NB4 (cell line): ENCODE results near the gene PROB1.

Source experiments
- CTCF ChIP-seq: IDR thresholded peaks from one replicate; pipeline ENCODE4 v1.5.1; 2012; ENCODE audit warnings: low read depth, low read length
- MAX ChIP-seq: IDR thresholded peaks from 2 replicates; pipeline ENCODE4 v1.6.1; 2011; ENCODE audit warnings: low read depth, low read length
- POLR2A ChIP-seq: IDR thresholded peaks from 2 replicates; pipeline ENCODE4 v1.6.1; 2011; ENCODE audit warnings: mild to moderate bottlenecking; ENCODE audit not compliant: insufficient read length; ENCODE audit errors: extremely low read depth

- no peak for TF ChIP-seq CTCF
- no peak for TF ChIP-seq POLR2A
- TF ChIP-seq MAX, result no peak
Observed at GRCh38 chr5:139399501-139400121, 4.7 kb upstream of the PROB1 start.
